HG02678 (cell line): ENCODE results near the gene C2orf72.
"Not testable (repeated sequence)": the region's sequence is repeated elsewhere in the genome, so short reads cannot be mapped to it uniquely, and the experiment has no call there.

Experiments used
- ATAC-seq: cut with Tn5 transposase; IDR thresholded peaks from one replicate; pipeline ENCODE4 v1.9.1; 2021; ENCODE audit warnings: mild to moderate bottlenecking, moderate library complexity; ENCODE audit not compliant: unreplicated experiment

C2orf72 gene

GRCh38 chr2:231013820-231014219 lies 23.5 kb upstream of the C2orf72 start:
- ATAC-seq: no peak

- no peak for ATAC-seq
Observed at GRCh38 chr2:231015478-231015877, 21.8 kb upstream of the C2orf72 start.

GRCh38 chr2:231015926-231016325 lies 21.4 kb upstream of the C2orf72 start:
- no peak for ATAC-seq

- ATAC-seq: no peak
Observed at GRCh38 chr2:231016566-231017230, 20.6 kb upstream of the C2orf72 start.

- no peak for ATAC-seq
Observed at GRCh38 chr2:231017231-231017598, 20.1 kb upstream of the C2orf72 start.

GRCh38 chr2:231018184-231018583 lies 19.1 kb upstream of the C2orf72 start:
- no peak for ATAC-seq

- not testable (repeated sequence) for ATAC-seq
Observed at GRCh38 chr2:231025059-231025458, 12.3 kb upstream of the C2orf72 start.

- ATAC-seq: no peak
Observed at GRCh38 chr2:231028889-231029288, 8.4 kb upstream of the C2orf72 start.

GRCh38 chr2:231029563-231029962 lies 7.8 kb upstream of the C2orf72 start:
- no peak for ATAC-seq

GRCh38 chr2:231030725-231031124 lies 6.6 kb upstream of the C2orf72 start:
- ATAC-seq: no peak

GRCh38 chr2:231032575-231033140 lies 4.7 kb upstream of the C2orf72 start:
- no peak for ATAC-seq

GRCh38 chr2:231033147-231034132 lies 3.9 kb upstream of the C2orf72 start:
- ATAC-seq: no peak

GRCh38 chr2:231034291-231034882 lies 2.9 kb upstream of the C2orf72 start:
- ATAC-seq: no peak

- ATAC-seq: no peak
Observed at GRCh38 chr2:231036131-231036530, 1.2 kb upstream of the C2orf72 start.

GRCh38 chr2:231036578-231037106 lies 681 bp upstream of the C2orf72 start:
- no peak for ATAC-seq

GRCh38 chr2:231037731-231038482 lies 584 bp downstream of the C2orf72 start:
- no peak for ATAC-seq

GRCh38 chr2:231038483-231039293 lies 1.4 kb downstream of the C2orf72 start:
- ATAC-seq: no peak

GRCh38 chr2:231039294-231039664 lies 2.0 kb downstream of the C2orf72 start:
- ATAC-seq: no peak

- no peak for ATAC-seq
Observed at GRCh38 chr2:231039821-231040364, 2.6 kb downstream of the C2orf72 start.
